HFF-Myc (cell line): ENCODE results near the gene ABTB1.

Source experiments
- DNase-seq: peaks from one replicate; pipeline ENCODE4 v3.0.0-alpha.2; 2011; ENCODE audit warnings: low read depth; ENCODE audit errors: extremely low read depth
- H3K4me3 ChIP-seq: replicated peaks from 2 replicates; pipeline ENCODE4 v1.5.1; 2011; ENCODE audit warnings: low read depth, mild to moderate bottlenecking, control low read depth, low read length
- TF ChIP-seq, protein P1 (sequence below): IDR thresholded peaks from 2 replicates; pipeline ENCODE4 v1.5.1; 2012; ENCODE audit warnings: mild to moderate bottlenecking, low read depth, low read length, control low read depth; ENCODE audit errors: missing control alignments

The ABTB1 gene

DNA sequence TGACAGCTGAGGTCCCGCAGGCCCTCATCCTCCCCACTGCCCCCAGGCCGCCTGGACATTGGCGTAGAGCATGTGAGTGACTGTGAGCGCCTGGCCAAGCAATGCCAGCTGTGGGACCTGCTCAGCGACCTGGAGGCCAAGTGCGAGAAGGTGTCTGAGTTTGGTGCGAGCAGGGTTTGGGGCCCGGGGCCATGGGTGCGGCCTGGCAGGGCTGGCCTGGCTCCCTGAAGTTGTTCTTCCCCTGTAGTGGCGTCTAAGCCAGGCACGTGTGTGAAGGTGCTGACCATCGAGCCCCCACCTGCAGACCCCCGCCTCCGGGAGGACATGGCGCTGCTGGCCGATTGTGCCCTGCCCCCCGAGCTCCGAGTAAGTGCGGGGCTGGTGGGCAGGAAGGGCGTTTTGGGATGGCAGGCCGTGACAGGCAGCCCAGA, 4.2 kb downstream of the ABTB1 start:
- TF ChIP-seq, protein P1, sequence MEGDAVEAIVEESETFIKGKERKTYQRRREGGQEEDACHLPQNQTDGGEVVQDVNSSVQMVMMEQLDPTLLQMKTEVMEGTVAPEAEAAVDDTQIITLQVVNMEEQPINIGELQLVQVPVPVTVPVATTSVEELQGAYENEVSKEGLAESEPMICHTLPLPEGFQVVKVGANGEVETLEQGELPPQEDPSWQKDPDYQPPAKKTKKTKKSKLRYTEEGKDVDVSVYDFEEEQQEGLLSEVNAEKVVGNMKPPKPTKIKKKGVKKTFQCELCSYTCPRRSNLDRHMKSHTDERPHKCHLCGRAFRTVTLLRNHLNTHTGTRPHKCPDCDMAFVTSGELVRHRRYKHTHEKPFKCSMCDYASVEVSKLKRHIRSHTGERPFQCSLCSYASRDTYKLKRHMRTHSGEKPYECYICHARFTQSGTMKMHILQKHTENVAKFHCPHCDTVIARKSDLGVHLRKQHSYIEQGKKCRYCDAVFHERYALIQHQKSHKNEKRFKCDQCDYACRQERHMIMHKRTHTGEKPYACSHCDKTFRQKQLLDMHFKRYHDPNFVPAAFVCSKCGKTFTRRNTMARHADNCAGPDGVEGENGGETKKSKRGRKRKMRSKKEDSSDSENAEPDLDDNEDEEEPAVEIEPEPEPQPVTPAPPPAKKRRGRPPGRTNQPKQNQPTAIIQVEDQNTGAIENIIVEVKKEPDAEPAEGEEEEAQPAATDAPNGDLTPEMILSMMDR = no peak
- no peak for DNase-seq
- no peak overlapping the region for H3K4me3 ChIP-seq

DNA sequence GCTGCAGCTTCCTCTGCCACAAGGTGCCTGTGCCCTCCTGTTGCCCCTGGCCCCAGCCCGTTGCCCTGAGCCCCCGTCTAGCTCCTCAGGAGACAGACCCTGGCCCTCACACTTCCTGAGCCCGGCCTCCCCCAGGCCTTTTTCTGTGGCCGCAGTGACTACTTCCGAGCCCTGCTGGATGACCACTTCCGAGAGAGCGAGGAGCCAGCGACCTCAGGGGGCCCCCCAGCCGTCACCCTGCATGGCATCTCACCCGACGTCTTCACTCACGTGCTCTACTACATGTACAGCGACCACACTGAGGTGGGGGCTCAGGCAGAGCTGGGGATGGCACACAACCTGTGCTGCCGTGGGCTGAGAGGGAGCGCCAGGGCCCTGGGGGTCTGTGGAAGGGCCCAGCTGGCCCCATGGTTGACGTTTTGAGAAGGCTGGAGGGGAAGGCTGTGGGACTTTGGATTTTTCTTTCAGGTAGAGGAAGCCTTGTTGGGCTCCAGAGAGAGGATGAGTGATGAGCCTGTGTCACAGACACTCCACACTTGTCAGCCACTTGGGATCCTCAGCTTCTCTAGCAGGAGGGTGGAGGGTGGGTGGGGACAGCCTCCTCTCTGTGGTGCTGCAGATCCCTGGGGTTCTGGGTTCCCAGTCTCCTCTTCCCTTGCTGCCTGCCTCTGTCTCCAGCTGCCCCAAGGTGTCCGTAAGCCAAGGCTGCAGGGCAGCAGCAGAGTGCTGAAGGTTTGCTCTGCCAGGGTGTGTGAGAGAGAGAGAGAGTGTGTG, 5.0 kb downstream of the ABTB1 start:
- no peak overlapping the region for H3K4me3 ChIP-seq
- TF ChIP-seq, protein P1 = no peak
- no peak for DNase-seq

GRCh38 chr3:127678315-127678599, 5.5 kb downstream of the ABTB1 start:
- TF ChIP-seq, protein P1 = no peak

GRCh38 chr3:127678611-127679533, 6.1 kb downstream of the ABTB1 start:
- DNase-seq = no peak
- TF ChIP-seq, protein P1 = no peak
- H3K4me3 ChIP-seq = no peak overlapping the region

More at GRCh38 chr3:127678315-127678599, 5.5 kb downstream of the ABTB1 start:
- no peak for DNase-seq
- H3K4me3 ChIP-seq = no peak overlapping the region

DNA sequence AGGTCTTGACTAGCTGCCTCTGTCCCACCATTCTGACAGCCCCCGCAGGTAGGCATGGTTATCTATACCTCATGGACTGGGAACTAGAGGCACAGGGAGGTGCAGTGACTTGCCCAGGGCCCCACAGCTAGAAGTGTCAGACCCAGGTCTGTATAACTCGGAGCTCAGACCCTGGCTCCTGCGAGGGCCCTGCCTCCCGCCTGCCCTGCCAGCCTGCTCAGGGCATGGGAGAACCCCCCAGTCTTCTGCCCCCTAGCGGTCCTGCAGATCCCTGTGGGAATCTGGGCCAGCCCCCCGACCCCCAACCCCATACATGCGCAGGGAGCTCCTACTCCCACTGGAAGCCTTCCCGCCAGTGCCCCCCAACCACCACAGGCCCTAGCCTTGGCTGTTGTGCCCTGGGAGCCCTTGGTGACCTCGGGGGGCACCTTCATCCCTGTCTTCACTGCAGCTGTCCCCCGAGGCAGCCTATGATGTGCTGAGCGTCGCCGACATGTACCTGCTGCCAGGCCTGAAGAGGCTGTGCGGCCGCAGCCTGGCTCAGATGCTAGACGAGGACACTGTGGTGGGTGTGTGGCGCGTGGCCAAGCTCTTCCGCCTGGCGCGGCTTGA, 6.9 kb downstream of the ABTB1 start:
- TF ChIP-seq, protein P1 = no peak
- no peak overlapping the region for H3K4me3 ChIP-seq
- no peak for DNase-seq

- H3K4me3 ChIP-seq = no peak overlapping the region
- TF ChIP-seq, protein P1 = no peak
- no peak for DNase-seq
Measured at GRCh38 chr3:127680146-127680661, 7.5 kb downstream of the ABTB1 start.
